RWPE1 (cell line): Measurements from ENCODE around the gene NDUFS8.

Experiments
- CTCF ChIA-PET: fragments of 350-600 bp; sonication (Branson Sonifier 250); formaldehyde crosslinking; extraction: SDS; loops from one replicate; lab custom pipeline; 2021; lab: Yijun Ruan, JAX
- POLR2A ChIA-PET: fragments of 400-600 bp; formaldehyde crosslinking; extraction: SDS; loops from one replicate; lab custom pipeline; 2020; ENCODE audit warnings: antibody characterized with exemption; ENCODE audit not compliant: low non-redundant PET; lab: Yijun Ruan, JAX
- DNase-seq: peaks from one replicate; pipeline ENCODE4 v3.0.0; 2012; ENCODE audit warnings: low spot score
- H3K27ac ChIP-seq: fragments of 450-650 bp; 2 replicates; pipeline ENCODE4 v1.5.1; 2017
- CTCF ChIP-seq: fragments of 450-650 bp; conservative IDR thresholded peaks from 2 replicates; pipeline ENCODE4 v1.5.1; 2017; ENCODE audit warnings: low read depth, mild to moderate bottlenecking

Gene NDUFS8

GRCh38 chr11:68012044-68012842 is 18.2 kb upstream of the NDUFS8 start:
- POLR2A ChIA-PET: no interaction called here

GRCh38 chr11:68012843-68013610 is 17.5 kb upstream of the NDUFS8 start:
- no peak for TF ChIP-seq CTCF
- DNase-seq: peak; percentile 92
- peak overlapping the region; percentile 99 for H3K27ac ChIP-seq
- ChIA-PET POLR2A (interaction anchor here (1.1 kb wide), 1 partner anchor 17 kb away, joined by 4 read pairs; no protein-coding TSS in a partner anchor), CTCF (interaction anchor here (0.5 to 0.7 kb wide), 3 partner anchors 9 to 20 kb away, joined by 3 to 5 read pairs (median 3); no protein-coding TSS in a partner anchor)

More at GRCh38 chr11:68012044-68012842, 18.2 kb upstream of the NDUFS8 start:
- no peak for TF ChIP-seq CTCF
- peak overlapping the region; percentile 99 for H3K27ac ChIP-seq
- CTCF ChIA-PET: interaction anchor here (0.7 kb wide), 2 partner anchors 18 to 21 kb away, joined by 3 read pairs; no protein-coding TSS in a partner anchor
- no peak for DNase-seq

GRCh38 chr11:68013611-68014156 is 16.8 kb upstream of the NDUFS8 start:
- peak overlapping the region; percentile 99 for H3K27ac ChIP-seq
- CTCF ChIA-PET: interaction anchor here (0.5 kb wide), 1 partner anchor 8 kb away, joined by 5 read pairs; no protein-coding TSS in a partner anchor
- POLR2A ChIA-PET: interaction anchor here (1.1 kb wide), 1 partner anchor 16 kb away, joined by 4 read pairs; no protein-coding TSS in a partner anchor

GRCh38 chr11:68014157-68014946 is 16.1 kb upstream of the NDUFS8 start:
- peak; percentile 82 for DNase-seq
- H3K27ac ChIP-seq: peak overlapping the region; percentile 99
- POLR2A ChIA-PET: interaction anchor here (0.6 kb wide), 1 partner anchor 23 kb away, joined by 3 read pairs; no protein-coding TSS in a partner anchor
- no peak for TF ChIP-seq CTCF
- CTCF ChIA-PET: no interaction called here

More at GRCh38 chr11:68013611-68014156, 16.8 kb upstream of the NDUFS8 start:
- no peak for DNase-seq
- TF ChIP-seq CTCF: no peak

GRCh38 chr11:68014947-68015447 is 15.5 kb upstream of the NDUFS8 start:
- ChIA-PET POLR2A (interaction anchor here (0.6 kb wide), 1 partner anchor 23 kb away, joined by 3 read pairs; no protein-coding TSS in a partner anchor), CTCF (no interaction called here)
- no peak for TF ChIP-seq CTCF
- no peak for DNase-seq
- H3K27ac ChIP-seq: peak overlapping the region; percentile 99
